A673 (cell line): ENCODE results near the gene KIF5A. TPM values are rescaled to one million over a fixed set of nuclear protein-coding genes. Genes with fewer than 3 reads are reported as not detected.
A peak's percentile ranks its signal among the peaks of the same experiment; 100 is the strongest.

Experiments
- BruUV-seq: library from RNA; stranded (reverse); fragments of 400-500 nt; replicated peaks from 2 replicates; lab custom pipeline; 2021; lab: Mats Ljungman, UMichigan
- CTCF ChIA-PET: fragments of 300-600 bp; sonication (Branson Sonifier 250); formaldehyde crosslinking; loops from one replicate; lab custom pipeline; 2022; ENCODE audit warnings: antibody characterized with exemption; lab: Charles Lee
- POLR2A ChIA-PET: fragments of 300-600 bp; sonication (Branson Sonifier 250); formaldehyde crosslinking; loops from one replicate; lab custom pipeline; 2022; ENCODE audit warnings: antibody characterized with exemption; ENCODE audit not compliant: low non-redundant PET; lab: Charles Lee
- DNase-seq: peaks from one replicate; pipeline ENCODE4 v3.0.0-alpha.2; 2015; ENCODE audit warnings: low spot score
- H3K27ac ChIP-seq: fragments of 200-600 bp; sonication (generic); 2 replicates; pipeline ENCODE4 v1.5.1; 2016; ENCODE audit warnings: mixed run types, low read depth, mild to moderate bottlenecking, mixed read lengths, antibody characterized with exemption, low read length; ENCODE audit not compliant: poor library complexity, severe bottlenecking
- H3K27me3 ChIP-seq: fragments of 200-600 bp; sonication (generic); replicated peaks from 2 replicates; pipeline ENCODE4 v1.6.1; 2017; ENCODE audit warnings: mixed run types, low read depth, mild to moderate bottlenecking, mixed read lengths, antibody characterized with exemption, low read length; ENCODE audit not compliant: insufficient read depth, poor library complexity
- H3K36me3 ChIP-seq: fragments of 200-600 bp; sonication (generic); 2 replicates; pipeline ENCODE4 v1.6.1; 2016; ENCODE audit warnings: mixed run types, mild to moderate bottlenecking, mixed read lengths, antibody characterized with exemption, low read length; ENCODE audit not compliant: insufficient read depth, poor library complexity, severe bottlenecking
- H3K4me1 ChIP-seq: fragments of 200-600 bp; sonication (generic); 2 replicates; pipeline ENCODE4 v1.6.1; 2017; ENCODE audit warnings: mixed run types, mild to moderate bottlenecking, mixed read lengths, antibody characterized with exemption, low read length; ENCODE audit not compliant: insufficient read depth, poor library complexity, severe bottlenecking
- H3K4me3 ChIP-seq: fragments of 200-600 bp; sonication (generic); 2 replicates; pipeline ENCODE4 v1.5.1; 2016; ENCODE audit warnings: low read depth, mixed run types, mild to moderate bottlenecking, mixed read lengths, low read length; ENCODE audit not compliant: poor library complexity, severe bottlenecking
- H3K9me3 ChIP-seq: fragments of 200-600 bp; sonication (generic); 2 replicates; pipeline ENCODE4 v1.6.1; 2016; ENCODE audit warnings: mixed run types, low read depth, mild to moderate bottlenecking, mixed read lengths, antibody characterized with exemption, low read length; ENCODE audit not compliant: poor library complexity, severe bottlenecking
- CTCF ChIP-seq: fragments of 300-800, 200-600 bp; sonication (generic); conservative IDR thresholded peaks from 2 replicates; pipeline ENCODE4 v1.5.1; 2017; ENCODE audit warnings: low read depth, mild to moderate bottlenecking, antibody characterized with exemption, low read length, moderate library complexity, mixed read lengths
- EZH2 ChIP-seq: fragments of 200-600 bp; sonication (generic); IDR thresholded peaks from 2 replicates; pipeline ENCODE4 v1.6.1; 2017; ENCODE audit warnings: borderline replicate concordance, low read depth, mild to moderate bottlenecking, mixed read lengths, antibody characterized with exemption, low read length; ENCODE audit not compliant: poor library complexity, severe bottlenecking
- intact Hi-C: fragments of 100-400 bp; cut with micrococcal nuclease; formaldehyde crosslinking; loops from one replicate; pipeline ENCODE4 v1.10.0; 2022; ENCODE audit not compliant: unreplicated experiment
- total RNA-seq: library from RNA; stranded (reverse); gene quantifications from 2 replicates; pipeline ENCODE4 v1.2.3, GENCODE V29; 2021

The KIF5A gene
- total RNA-seq, 1 experiment from 2014 or later = 2.1 TPM

- no peak for TF ChIP-seq EZH2
- TF ChIP-seq CTCF = no peak
- peaks cover 14% of the 10 kb centered on the region for H3K36me3 ChIP-seq
- DNase-seq = no peak
- no peak overlapping the region for H3K4me3 ChIP-seq
- no peaks in the 10 kb centered on the region for H3K9me3 ChIP-seq
- intact Hi-C loops = loop anchor here (2.0 kb wide), 1 partner anchor 163 kb away; no protein-coding TSS in a partner anchor
- CTCF ChIA-PET = no interaction called here
- peaks cover 13% of the 10 kb centered on the region for H3K27me3 ChIP-seq
- peaks cover 7% of the 10 kb centered on the region for H3K4me1 ChIP-seq
- POLR2A ChIA-PET = no interaction called here
- no peak overlapping the region for H3K27ac ChIP-seq
- TSS peak; percentile 32 for BruUV-seq
Measured at GRCh38 chr12:57623811-57624390, 74.1 kb downstream of the KIF5A start.

GRCh38 chr12:57624441-57625220 lies 74.8 kb downstream of the KIF5A start:
- H3K27ac ChIP-seq = no peak overlapping the region
- ChIA-PET CTCF (no interaction called here), POLR2A (no interaction called here)
- no peak overlapping the region for H3K4me3 ChIP-seq
- peaks cover 7% of the 10 kb centered on the region for H3K4me1 ChIP-seq
- DNase-seq = no peak
- intact Hi-C loops = no loop called here
- no peaks in the 10 kb centered on the region for H3K9me3 ChIP-seq
- peaks cover 13% of the 10 kb centered on the region for H3K27me3 ChIP-seq
- no TSS peak for BruUV-seq
- peaks cover 17% of the 10 kb centered on the region for H3K36me3 ChIP-seq
- TF ChIP-seq EZH2 (no peak), CTCF (no peak)

- ChIA-PET CTCF (interaction anchor here (0.6 kb wide), 1 partner anchor 382 kb away, joined by 3 read pairs; no protein-coding TSS in a partner anchor), POLR2A (no interaction called here)
- DNase-seq = no peak
- Histone ChIP-seq H3K27ac (no peak overlapping the region), H3K4me3 (no peak overlapping the region), H3K27me3 (peaks cover 11% of the 10 kb centered on the region), H3K36me3 (peaks cover 21% of the 10 kb centered on the region), H3K9me3 (no peaks in the 10 kb centered on the region), H3K4me1 (peaks cover 7% of the 10 kb centered on the region)
- intact Hi-C loops = no loop called here
- TF ChIP-seq EZH2 = no peak
- BruUV-seq = no TSS peak
Measured at GRCh38 chr12:57625261-57626032, 75.6 kb downstream of the KIF5A start.
